HuH-7 (cell line): ENCODE measurements around the gene CCDC82.

Source experiments
- DNase-seq: peaks from one replicate; pipeline ENCODE4 v3.0.0; 2011; ENCODE audit warnings: low spot score

Gene CCDC82

GRCh38 chr11:96361778-96362177 lies 27.9 kb downstream of the CCDC82 start:
- no peak for DNase-seq

- no peak for DNase-seq
These were observed 31.4 kb downstream of the CCDC82 start for GRCh38 chr11:96358321-96358720.

- DNase-seq = no peak
These were observed 31.9 kb downstream of the CCDC82 start for GRCh38 chr11:96357794-96358193.

GRCh38 chr11:96356848-96357247 lies 32.9 kb downstream of the CCDC82 start:
- DNase-seq = no peak

GRCh38 chr11:96342961-96343711 lies 46.6 kb downstream of the CCDC82 start, which contains the start of gene MAML2:
TSS of gene MAML2 (minus strand) at chr11:96343195. CDS start at chr11:96341895, 1,300 bp downstream.
- DNase-seq = peak; percentile 89

- no peak for DNase-seq
These were observed 47.4 kb downstream of the CCDC82 start for GRCh38 chr11:96342014-96342960.

- DNase-seq = no peak
These were observed 48.3 kb downstream of the CCDC82 start for GRCh38 chr11:96341211-96342013.

- no peak for DNase-seq
These were observed 49.2 kb downstream of the CCDC82 start for GRCh38 chr11:96340555-96340885.

- no peak for DNase-seq
These were observed 49.8 kb downstream of the CCDC82 start for GRCh38 chr11:96339706-96340554.

GRCh38 chr11:96338910-96339705 lies 50.6 kb downstream of the CCDC82 start:
- no peak for DNase-seq

GRCh38 chr11:96337541-96338431 lies 51.9 kb downstream of the CCDC82 start:
- DNase-seq = no peak

- DNase-seq = no peak
These were observed 54.3 kb downstream of the CCDC82 start for GRCh38 chr11:96335388-96335787.

GRCh38 chr11:96334219-96334618 lies 55.5 kb downstream of the CCDC82 start:
- no peak for DNase-seq

- DNase-seq = no peak
These were observed 56.5 kb downstream of the CCDC82 start for GRCh38 chr11:96333191-96333719.

GRCh38 chr11:96332126-96332771 lies 57.5 kb downstream of the CCDC82 start:
- DNase-seq = no peak

GRCh38 chr11:96331699-96332116 lies 58.0 kb downstream of the CCDC82 start:
- DNase-seq = no peak

- DNase-seq = no peak
These were observed 59.2 kb downstream of the CCDC82 start for GRCh38 chr11:96330511-96330859.

GRCh38 chr11:96329855-96330510 lies 59.7 kb downstream of the CCDC82 start:
- no peak for DNase-seq
